ENCODE measurements around the gene AFAP1L1.

- TF ChIP-seq FOXK2 (IDR thresholded peaks at IDR 0.05) (no peak), L3MBTL2 (conservative IDR thresholded peaks at IDR 0.05) (no peak), FOXM1 (IDR thresholded peaks at IDR 0.05; ENCODE audit: borderline replicate concordance) (no peak), ZNF384 (IDR thresholded peaks at IDR 0.05) (no peak), NFRKB (IDR thresholded peaks at IDR 0.05) (no peak), SUZ12 (IDR thresholded peaks at IDR 0.05) (no peak), PKNOX1 (IDR thresholded peaks at IDR 0.05) (no peak)
These were observed 37.7 kb downstream of the AFAP1L1 start for GRCh38 chr5:149309354-149309753.
